Karpas-422 (cell line): ENCODE data around the gene ZNF221. TPM values are rescaled to one million over a fixed set of nuclear protein-coding genes. Genes with fewer than 3 reads are reported as not detected.

ENCODE experiments used
- DNase-seq: peaks from one replicate; pipeline ENCODE4 v3.0.0-alpha.2; 2015
- H2AFZ ChIP-seq: fragments of 200-600 bp; sonication (generic); 2 replicates; pipeline ENCODE4 v1.6.1; 2014; ENCODE audit warnings: antibody characterized with exemption, low read length, mixed read lengths
- H3K27ac ChIP-seq: fragments of 200-600 bp; sonication (generic); 2 replicates; pipeline ENCODE4 v1.5.1; 2014; ENCODE audit warnings: mild to moderate bottlenecking, low read length, moderate library complexity
- H3K27me3 ChIP-seq: fragments of 200-600 bp; sonication (generic); 2 replicates; pipeline ENCODE4 v1.6.1; 2014; ENCODE audit warnings: low read length, mixed read lengths
- H3K36me3 ChIP-seq: fragments of 200-600 bp; sonication (generic); 2 replicates; pipeline ENCODE4 v1.6.1; 2014; ENCODE audit warnings: low read length, mixed read lengths; ENCODE audit not compliant: insufficient read depth
- H3K4me1 ChIP-seq: fragments of 200-600 bp; sonication (generic); 2 replicates; pipeline ENCODE4 v1.6.1; 2014; ENCODE audit warnings: mild to moderate bottlenecking, low read length, mixed read lengths
- H3K4me2 ChIP-seq: fragments of 200-600 bp; sonication (generic); 2 replicates; pipeline ENCODE4 v1.6.1; 2014; ENCODE audit warnings: low read length, low read depth, mild to moderate bottlenecking; ENCODE audit not compliant: poor library complexity, severe bottlenecking
- H3K4me3 ChIP-seq: fragments of 200-600 bp; sonication (generic); 2 replicates; pipeline ENCODE4 v1.5.1; 2014; ENCODE audit warnings: mild to moderate bottlenecking, antibody characterized with exemption, low read length, mixed read lengths
- H3K79me2 ChIP-seq: fragments of 200-600 bp; sonication (generic); 2 replicates; pipeline ENCODE4 v1.6.1; 2014; ENCODE audit warnings: mild to moderate bottlenecking, low read length, mixed read lengths
- H3K9ac ChIP-seq: fragments of 200-600 bp; sonication (generic); 2 replicates; pipeline ENCODE4 v1.6.0; 2014; ENCODE audit warnings: low read length
- H3K9me2 ChIP-seq: fragments of 200-600 bp; sonication (generic), shearing (Covaris generic); replicated peaks from 2 replicates; pipeline ENCODE4 v1.6.0; 2014; ENCODE audit warnings: mild to moderate bottlenecking, low read length, moderate library complexity; ENCODE audit not compliant: insufficient read depth
- H3K9me3 ChIP-seq: fragments of 300-700, 200-600 bp; sonication (generic); 2 replicates; pipeline ENCODE4 v1.6.1; 2014; ENCODE audit warnings: low read length, mixed read lengths
- H4K20me1 ChIP-seq: fragments of 200-600 bp; sonication (generic); 2 replicates; pipeline ENCODE4 v1.6.1; 2014; ENCODE audit warnings: mild to moderate bottlenecking, antibody characterized with exemption, low read length, low read depth; ENCODE audit not compliant: insufficient read depth
- total RNA-seq: library from RNA; depleted of rRNA; stranded (reverse); fragments of >200 nt; shearing (Covaris generic); gene quantifications from 2 replicates; pipeline ENCODE4 v1.2.3, GENCODE V29; 2014; ENCODE audit warnings: low replicate concordance; rRNA removed

The ZNF221 gene
- 0.19 TPM in 1 of 2 replicates, not detected in the other for total RNA-seq

DNA sequence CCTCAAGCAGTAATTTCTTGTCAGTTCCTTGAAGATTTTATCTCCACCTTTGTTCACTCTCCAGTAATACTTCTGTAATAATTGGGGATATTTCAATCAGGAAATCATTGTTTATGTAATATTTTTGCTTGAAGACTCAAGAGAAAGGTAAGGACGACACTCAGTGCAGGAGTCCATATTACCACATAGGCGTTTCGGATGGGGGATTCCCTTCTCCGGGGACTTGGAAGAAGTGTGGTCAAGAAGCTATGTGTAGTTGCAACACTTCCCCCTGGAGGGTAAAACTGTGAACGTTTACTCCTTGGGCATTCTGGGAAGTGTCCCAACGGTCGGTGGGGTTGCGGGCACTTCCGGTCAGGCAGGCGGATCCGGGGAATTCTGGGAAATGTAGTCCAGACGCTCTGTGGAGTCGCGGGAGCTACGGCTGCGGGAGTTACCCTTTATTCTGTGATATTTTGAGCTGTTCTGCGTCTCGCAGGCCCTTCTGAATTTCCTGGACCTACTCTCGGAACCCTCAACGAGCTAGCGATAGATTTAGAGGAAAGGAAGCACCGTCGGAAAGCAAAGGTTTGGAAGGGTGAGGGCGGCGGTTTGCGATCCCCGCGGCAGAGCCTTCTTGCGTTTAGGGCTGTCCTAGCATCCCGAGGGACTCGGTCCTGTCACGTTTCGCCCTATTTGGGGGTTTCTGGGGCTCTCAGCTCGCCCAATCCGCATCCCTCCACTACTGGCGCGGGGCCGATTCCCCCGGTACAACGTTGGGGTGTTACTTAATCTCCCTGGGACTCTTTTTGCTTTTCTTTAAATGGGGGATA lies at the start of gene ZNF221:
TSS of gene ZNF221 (plus strand) at position 395 of the 812 bp plus-strand sequence. CDS start 11,499 bp downstream, outside the sequence.
- Histone ChIP-seq H2AFZ (no peak within 1 kb of the TSS), H3K4me1 (no peaks in the 10 kb centered on the region), H3K79me2 (no peaks in the 10 kb centered on the region), H3K4me2 (no peak within 1 kb of the TSS), H3K9me3 (peaks cover 6% of the 10 kb centered on the region), H3K36me3 (no peaks in the 10 kb centered on the region), H3K9me2 (no peaks in the 10 kb centered on the region), H3K27me3 (no peaks in the 10 kb centered on the region; the same call in 1 of the 2 replicates), H3K9ac (no peak within 1 kb of the TSS), H3K27ac (no peak within 1 kb of the TSS), H3K4me3 (no peak within 1 kb of the TSS), H4K20me1 (no peaks in the 10 kb centered on the region)
- no peak for DNase-seq

- Histone ChIP-seq H3K27me3 (no peaks in the 10 kb centered on the region), H3K4me1 (peaks cover 4% of the 10 kb centered on the region), H3K4me2 (peak overlapping the region; percentile 51), H3K9ac (peak overlapping the region; percentile 54), H4K20me1 (no peaks in the 10 kb centered on the region), H3K4me3 (peak overlapping the region; percentile 64), H3K9me3 (peaks cover 4% of the 10 kb centered on the region; the same call in 1 of the 2 replicates), H3K36me3 (no peaks in the 10 kb centered on the region), H3K9me2 (no peaks in the 10 kb centered on the region), H3K79me2 (no peaks in the 10 kb centered on the region), H2AFZ (peak overlapping the region; percentile 93), H3K27ac (no peak overlapping the region)
- peak; percentile 64 for DNase-seq
These were observed 49.3 kb upstream of the ZNF221 start for GRCh38 chr19:43901395-43902390.

- no peaks in the 10 kb centered on the region for H3K9me2 ChIP-seq
- H4K20me1 ChIP-seq = no peaks in the 10 kb centered on the region
- H3K27me3 ChIP-seq = no peaks in the 10 kb centered on the region
- no peak for DNase-seq
- peak overlapping the region; percentile 64 for H3K4me3 ChIP-seq
- no peak overlapping the region for H3K4me2 ChIP-seq
- H3K4me1 ChIP-seq = peaks cover 4% of the 10 kb centered on the region
- H3K36me3 ChIP-seq = no peaks in the 10 kb centered on the region
- H3K9ac ChIP-seq = no peak overlapping the region
- no peaks in the 10 kb centered on the region for H3K79me2 ChIP-seq
- H2AFZ ChIP-seq = no peak overlapping the region
- H3K27ac ChIP-seq = no peak overlapping the region
- peaks cover 4% of the 10 kb centered on the region; the same call in 1 of the 2 replicates for H3K9me3 ChIP-seq
These were observed 48.6 kb upstream of the ZNF221 start for GRCh38 chr19:43902399-43902798.

DNA sequence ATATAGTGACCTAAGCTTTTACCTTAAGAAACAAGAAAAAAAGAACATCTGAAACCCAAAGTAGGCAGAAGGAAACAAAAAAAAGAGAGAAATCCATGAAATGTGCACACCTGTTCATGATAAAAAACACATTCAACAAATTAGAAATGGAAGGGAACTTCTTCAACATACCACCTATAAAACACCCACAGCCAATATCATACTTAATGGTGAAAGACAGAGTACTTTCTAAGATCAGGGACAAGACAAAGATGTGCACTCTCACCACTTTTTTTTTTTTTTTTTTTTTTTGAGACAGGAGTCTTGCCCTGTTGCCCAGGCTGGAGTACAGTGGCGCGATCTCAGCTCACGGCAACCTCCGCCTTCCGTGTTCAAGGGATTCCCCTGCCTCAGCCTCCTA lies 45.1 kb upstream of the ZNF221 start:
- Histone ChIP-seq H3K9me3 (peaks cover 8% of the 10 kb centered on the region; the same call in 1 of the 2 replicates), H3K9me2 (no peaks in the 10 kb centered on the region), H3K4me1 (peaks cover 4% of the 10 kb centered on the region), H3K4me3 (no peak overlapping the region), H4K20me1 (no peaks in the 10 kb centered on the region), H2AFZ (no peak overlapping the region), H3K27me3 (no peaks in the 10 kb centered on the region), H3K27ac (no peak overlapping the region), H3K79me2 (no peaks in the 10 kb centered on the region), H3K4me2 (no peak overlapping the region), H3K9ac (no peak overlapping the region), H3K36me3 (no peaks in the 10 kb centered on the region)
- DNase-seq = no peak

GRCh38 chr19:43906774-43907173 lies 44.3 kb upstream of the ZNF221 start:
- Histone ChIP-seq H3K36me3 (no peaks in the 10 kb centered on the region; the same call in 1 of the 2 replicates), H3K4me2 (no peak overlapping the region), H3K4me3 (no peak overlapping the region), H3K9me3 (peaks cover 16% of the 10 kb centered on the region; the same call in 1 of the 2 replicates), H3K27me3 (no peaks in the 10 kb centered on the region), H3K79me2 (no peaks in the 10 kb centered on the region), H3K27ac (no peak overlapping the region), H2AFZ (no peak overlapping the region), H4K20me1 (no peaks in the 10 kb centered on the region), H3K9ac (no peak overlapping the region), H3K4me1 (peaks cover 3% of the 10 kb centered on the region), H3K9me2 (no peaks in the 10 kb centered on the region)
- DNase-seq = no peak

DNA sequence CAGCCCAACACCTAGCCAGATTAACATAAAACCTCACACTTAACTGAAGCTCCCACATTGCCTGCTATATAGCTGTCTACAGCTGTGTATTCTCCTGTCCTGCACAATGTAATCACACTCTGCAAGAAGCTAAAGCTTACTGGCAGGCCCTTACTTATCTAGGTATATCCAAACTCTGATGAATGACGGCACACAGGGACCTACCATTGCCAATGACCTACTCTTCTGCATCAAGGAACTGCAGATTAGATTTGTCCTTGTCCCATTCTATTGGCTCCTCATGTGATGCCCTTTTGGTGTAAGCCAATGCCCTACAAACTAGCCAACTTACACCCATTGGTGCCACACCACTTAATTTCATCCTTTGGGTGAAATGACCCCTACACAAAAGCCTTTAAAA lies 42.4 kb upstream of the ZNF221 start:
- no peaks in the 10 kb centered on the region for H3K9me2 ChIP-seq
- H3K4me3 ChIP-seq = no peak overlapping the region
- no peaks in the 10 kb centered on the region for H3K27me3 ChIP-seq
- no peaks in the 10 kb centered on the region for H4K20me1 ChIP-seq
- H2AFZ ChIP-seq = no peak overlapping the region
- H3K4me1 ChIP-seq = no peaks in the 10 kb centered on the region
- peaks cover 16% of the 10 kb centered on the region for H3K36me3 ChIP-seq
- H3K9ac ChIP-seq = no peak overlapping the region
- DNase-seq = no peak
- H3K4me2 ChIP-seq = no peak overlapping the region
- H3K27ac ChIP-seq = no peak overlapping the region
- H3K79me2 ChIP-seq = no peaks in the 10 kb centered on the region
- H3K9me3 ChIP-seq = peaks cover 30% of the 10 kb centered on the region

- Histone ChIP-seq H3K4me1 (no peaks in the 10 kb centered on the region), H2AFZ (no peak overlapping the region), H3K9ac (no peak overlapping the region), H3K4me2 (no peak overlapping the region), H3K4me3 (no peak overlapping the region), H3K79me2 (no peaks in the 10 kb centered on the region), H3K9me3 (peaks cover 47% of the 10 kb centered on the region), H3K27ac (no peak overlapping the region), H4K20me1 (no peaks in the 10 kb centered on the region), H3K27me3 (no peaks in the 10 kb centered on the region), H3K36me3 (peaks cover 38% of the 10 kb centered on the region), H3K9me2 (no peaks in the 10 kb centered on the region)
- no peak for DNase-seq
These were observed 40.1 kb upstream of the ZNF221 start for GRCh38 chr19:43910884-43911283.

DNA sequence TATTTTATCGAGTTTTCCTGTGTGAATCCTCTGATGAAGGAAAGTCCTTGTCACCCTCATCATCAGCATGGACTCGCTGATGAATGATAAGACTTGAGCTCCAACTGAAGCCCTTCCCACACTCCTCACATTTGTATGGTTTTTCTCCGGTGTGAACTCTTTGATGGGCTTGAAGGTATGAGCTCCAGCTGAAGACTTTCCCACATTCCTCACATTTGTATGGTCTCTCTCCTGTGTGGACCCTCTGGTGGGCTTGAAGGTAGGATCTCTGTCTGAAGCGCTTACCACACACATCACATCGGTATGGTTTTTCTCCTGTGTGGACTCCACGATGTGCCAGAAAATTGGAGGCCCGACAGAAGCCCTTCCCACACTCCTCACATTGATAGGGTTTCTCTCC lies 37.6 kb upstream of the ZNF221 start:
- H3K27me3 ChIP-seq = no peaks in the 10 kb centered on the region
- H3K4me2 ChIP-seq = no peak overlapping the region
- no peak overlapping the region for H3K9ac ChIP-seq
- H4K20me1 ChIP-seq = no peaks in the 10 kb centered on the region
- peaks cover 62% of the 10 kb centered on the region for H3K36me3 ChIP-seq
- no peaks in the 10 kb centered on the region for H3K9me2 ChIP-seq
- H3K9me3 ChIP-seq = peaks cover 51% of the 10 kb centered on the region
- H3K4me3 ChIP-seq = no peak overlapping the region
- no peak overlapping the region for H3K27ac ChIP-seq
- no peaks in the 10 kb centered on the region for H3K4me1 ChIP-seq
- no peak overlapping the region for H2AFZ ChIP-seq
- no peak for DNase-seq
- H3K79me2 ChIP-seq = no peaks in the 10 kb centered on the region
